Ascending aorta (tissue), 2 donors: ENCODE data around the gene GATB. TPM values are rescaled to one million over a fixed set of nuclear protein-coding genes. Genes with fewer than 3 reads are reported as not detected.

ENCODE experiments used
- DNase-seq, 2 donors: peaks; one replicate each; pipeline ENCODE4 v3.0.0-alpha.2; 2019; ENCODE audit warnings: low spot score in 2 of 2
- H3K27ac ChIP-seq, 2 donors: fragments of 200-600 bp; sonication (generic); one replicate each; pipeline ENCODE4 v1.5.1; 2016 to 2017; ENCODE audit warnings: mild to moderate bottlenecking in 1 of 2
- H3K27me3 ChIP-seq: fragments of 200-600 bp; sonication (generic); one replicate; pipeline ENCODE4 v1.5.1; 2017
- H3K36me3 ChIP-seq, 2 donors: fragments of 200-600 bp; sonication (generic); one replicate each; pipeline ENCODE4 v1.5.1; 2016
- H3K4me1 ChIP-seq, 2 donors: fragments of 200-600 bp; sonication (generic); one replicate each; pipeline ENCODE4 v1.5.1; 2016 to 2017; ENCODE audit warnings: mild to moderate bottlenecking in 1 of 2
- H3K4me3 ChIP-seq, 2 donors: fragments of 200-600 bp; sonication (generic); one replicate each; pipeline ENCODE4 v1.5.1; 2016 to 2017; ENCODE audit warnings: mild to moderate bottlenecking in 1 of 2
- H3K9me3 ChIP-seq, 2 donors: fragments of 200-600 bp; sonication (generic); one replicate each; pipeline ENCODE4 v1.5.1; 2016
- intact Hi-C: fragments of 100-400 bp; cut with DNase I; formaldehyde crosslinking; loops from one replicate; pipeline ENCODE4 v1.15.1; 2023
- total RNA-seq: library from RNA; depleted of rRNA; stranded (reverse); fragments of >200 nt; gene quantifications from one replicate; pipeline ENCODE4 v1.1.0, GENCODE V29; 2016
- TF ChIP-seq, protein P1 (sequence below), 3 experiments: fragments of 200-600 bp in 2 of 3; fragments of 450-650 bp in 1 of 3; sonication (generic) in 2 of 3; IDR thresholded peaks; one replicate each; pipeline ENCODE4 v1.5.1; 2016 to 2019; ENCODE audit warnings: antibody characterized with exemption in 3 of 3, mild to moderate bottlenecking in 1 of 3, moderate library complexity in 1 of 3

The GATB gene
- total RNA-seq, 1 donor from 2014 or later: 16.7 TPM

- no peaks in the 10 kb centered on the region for H3K9me3 ChIP-seq
- H3K27ac ChIP-seq: no peak overlapping the region
- TF ChIP-seq, protein P1, sequence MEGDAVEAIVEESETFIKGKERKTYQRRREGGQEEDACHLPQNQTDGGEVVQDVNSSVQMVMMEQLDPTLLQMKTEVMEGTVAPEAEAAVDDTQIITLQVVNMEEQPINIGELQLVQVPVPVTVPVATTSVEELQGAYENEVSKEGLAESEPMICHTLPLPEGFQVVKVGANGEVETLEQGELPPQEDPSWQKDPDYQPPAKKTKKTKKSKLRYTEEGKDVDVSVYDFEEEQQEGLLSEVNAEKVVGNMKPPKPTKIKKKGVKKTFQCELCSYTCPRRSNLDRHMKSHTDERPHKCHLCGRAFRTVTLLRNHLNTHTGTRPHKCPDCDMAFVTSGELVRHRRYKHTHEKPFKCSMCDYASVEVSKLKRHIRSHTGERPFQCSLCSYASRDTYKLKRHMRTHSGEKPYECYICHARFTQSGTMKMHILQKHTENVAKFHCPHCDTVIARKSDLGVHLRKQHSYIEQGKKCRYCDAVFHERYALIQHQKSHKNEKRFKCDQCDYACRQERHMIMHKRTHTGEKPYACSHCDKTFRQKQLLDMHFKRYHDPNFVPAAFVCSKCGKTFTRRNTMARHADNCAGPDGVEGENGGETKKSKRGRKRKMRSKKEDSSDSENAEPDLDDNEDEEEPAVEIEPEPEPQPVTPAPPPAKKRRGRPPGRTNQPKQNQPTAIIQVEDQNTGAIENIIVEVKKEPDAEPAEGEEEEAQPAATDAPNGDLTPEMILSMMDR (IDR thresholded peaks at IDR 0.05): no peak
- H3K4me3 ChIP-seq: no peak overlapping the region
- no peaks in the 10 kb centered on the region for H3K27me3 ChIP-seq
- intact Hi-C loops: no loop called here
- H3K4me1 ChIP-seq: no peaks in the 10 kb centered on the region
- no peak for DNase-seq
- no peaks in the 10 kb centered on the region for H3K36me3 ChIP-seq
Observed at GRCh38 chr4:151629097-151629783, 131.6 kb downstream of the GATB start.

DNA sequence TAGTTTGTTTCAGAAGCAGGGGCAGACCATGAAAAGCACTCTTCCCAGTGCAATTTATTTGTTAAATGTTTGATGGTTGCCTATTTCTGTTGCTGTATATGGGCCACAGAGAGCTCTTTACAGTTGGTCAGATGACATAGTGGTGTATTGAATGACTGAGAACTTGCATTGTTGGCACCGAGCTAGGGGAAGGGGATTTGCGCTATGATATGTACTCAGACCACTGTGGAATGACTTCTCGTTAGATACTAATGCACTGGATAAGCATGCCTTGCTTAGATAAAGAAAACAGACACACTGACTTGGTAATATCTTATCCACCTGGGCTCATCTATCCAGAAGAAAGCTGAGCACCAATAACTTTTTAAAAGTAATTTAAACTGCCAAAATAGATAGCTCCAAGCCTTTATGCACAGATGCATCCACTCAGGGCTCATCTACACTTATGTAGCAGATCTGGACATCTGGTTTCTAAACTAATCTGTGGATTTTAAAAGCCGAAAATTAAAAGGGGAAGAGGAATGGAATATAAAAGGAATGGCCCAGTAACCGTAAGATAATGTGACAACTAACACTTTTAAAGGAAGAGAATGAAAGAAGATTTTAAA lies 132.7 kb downstream of the GATB start:
- no peaks in the 10 kb centered on the region for H3K27me3 ChIP-seq
- no peak for DNase-seq
- H3K4me3 ChIP-seq: no peak overlapping the region
- H3K9me3 ChIP-seq: no peaks in the 10 kb centered on the region
- H3K27ac ChIP-seq: no peak overlapping the region
- H3K36me3 ChIP-seq: no peaks in the 10 kb centered on the region
- H3K4me1 ChIP-seq: no peaks in the 10 kb centered on the region
- intact Hi-C loops: no loop called here
- TF ChIP-seq, protein P1 (IDR thresholded peaks at IDR 0.05): no peak

DNA sequence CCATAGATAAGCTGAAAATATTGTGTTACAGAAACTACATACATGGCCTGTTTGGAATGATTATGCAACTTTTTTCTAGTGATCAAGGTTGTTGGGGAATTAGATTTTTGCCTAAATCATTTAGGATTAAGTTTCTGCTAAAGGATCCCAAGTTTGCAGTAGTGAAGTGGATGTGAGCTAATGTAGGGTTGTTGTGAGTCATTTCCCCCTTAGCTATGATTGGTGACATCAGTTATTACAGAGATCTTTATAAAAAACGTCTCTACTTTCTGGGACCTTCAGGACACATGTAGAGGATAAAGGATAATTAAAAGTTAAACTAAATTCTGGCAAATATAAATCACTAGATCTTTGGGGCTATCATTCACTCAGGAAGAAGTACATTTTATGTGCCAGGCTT lies 133.3 kb downstream of the GATB start:
- no peaks in the 10 kb centered on the region for H3K27me3 ChIP-seq
- no peak for DNase-seq
- H3K27ac ChIP-seq: no peak overlapping the region
- no peaks in the 10 kb centered on the region for H3K4me1 ChIP-seq
- TF ChIP-seq, protein P1 (IDR thresholded peaks at IDR 0.05): no peak
- no peaks in the 10 kb centered on the region for H3K9me3 ChIP-seq
- no peaks in the 10 kb centered on the region for H3K36me3 ChIP-seq
- no peak overlapping the region for H3K4me3 ChIP-seq
- intact Hi-C loops: no loop called here

DNA sequence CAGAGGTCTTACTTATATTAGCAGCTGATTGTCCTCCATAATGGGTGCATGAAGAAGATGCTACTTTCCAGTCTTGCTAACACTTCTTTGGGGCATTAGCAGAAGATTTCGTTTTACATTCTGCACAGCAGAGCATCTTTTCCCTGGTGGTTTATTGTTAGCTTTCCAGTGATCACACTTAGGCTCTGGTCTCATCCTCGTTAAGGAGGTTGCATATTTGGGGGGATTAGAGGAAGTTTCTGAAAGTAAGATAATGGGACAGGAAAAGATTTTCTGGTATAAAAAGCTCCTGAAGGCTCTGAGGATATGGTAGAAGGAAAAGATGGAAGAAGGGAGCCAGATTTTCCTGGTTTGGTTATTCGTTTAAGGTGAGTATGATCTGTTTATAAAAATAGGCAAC lies 134.1 kb downstream of the GATB start:
- DNase-seq: no peak
- H3K9me3 ChIP-seq: no peaks in the 10 kb centered on the region
- H3K4me3 ChIP-seq: no peak overlapping the region
- H3K27ac ChIP-seq: no peak overlapping the region
- H3K27me3 ChIP-seq: no peaks in the 10 kb centered on the region
- H3K4me1 ChIP-seq: no peaks in the 10 kb centered on the region
- TF ChIP-seq, protein P1 (IDR thresholded peaks at IDR 0.05): no peak
- no peaks in the 10 kb centered on the region for H3K36me3 ChIP-seq
- intact Hi-C loops: no loop called here

DNA sequence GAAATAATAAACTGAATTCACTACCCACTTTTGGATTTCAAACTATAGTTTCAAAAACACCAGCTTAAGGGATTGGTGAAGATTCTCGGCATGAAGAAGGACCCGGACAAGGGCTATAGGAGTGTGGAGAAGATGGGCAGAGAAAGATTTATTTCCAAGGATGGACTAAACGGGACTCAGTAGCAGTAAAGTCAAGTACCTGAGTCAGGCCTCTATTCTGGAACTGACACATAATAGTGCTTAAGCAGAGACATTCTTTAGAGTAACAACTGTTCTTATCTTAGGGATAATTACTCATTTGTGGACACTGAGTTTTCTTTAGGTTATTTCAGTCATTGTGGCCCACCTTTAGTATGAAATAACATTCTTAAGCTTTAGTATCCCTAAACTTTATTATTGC lies 134.6 kb downstream of the GATB start:
- H3K4me3 ChIP-seq: no peak overlapping the region
- TF ChIP-seq, protein P1 (IDR thresholded peaks at IDR 0.05): no peak
- no peak for DNase-seq
- no peaks in the 10 kb centered on the region for H3K4me1 ChIP-seq
- no peaks in the 10 kb centered on the region for H3K27me3 ChIP-seq
- intact Hi-C loops: no loop called here
- no peaks in the 10 kb centered on the region for H3K36me3 ChIP-seq
- H3K9me3 ChIP-seq: no peaks in the 10 kb centered on the region
- no peak overlapping the region for H3K27ac ChIP-seq
